Fibroblast of lung (primary cell): ENCODE results near the gene PTGES2. TPM values are rescaled to one million over a fixed set of nuclear protein-coding genes. Genes with fewer than 3 reads are reported as not detected.

Experiments
- DNase-seq, 2 donors: peaks; one replicate each; pipeline versions ENCODE4 v3.0.0 to v3.0.0-alpha.2; 2010; ENCODE audit warnings: low read depth in 2 of 2
- H2AFZ ChIP-seq: 2 replicates; pipeline ENCODE4 v1.5.1; 2012; ENCODE audit warnings: low read length, control low read depth, inconsistent platforms
- H3K27ac ChIP-seq: 2 replicates; pipeline ENCODE4 v1.5.1; 2011; ENCODE audit warnings: low read length, control low read depth; ENCODE audit not compliant: insufficient read depth
- H3K27me3 ChIP-seq: 2 replicates; pipeline ENCODE4 v1.5.1; 2011; ENCODE audit warnings: mild to moderate bottlenecking, low read length; ENCODE audit not compliant: control insufficient read depth, insufficient read depth
- H3K36me3 ChIP-seq: 2 replicates; pipeline ENCODE4 v1.5.1; 2011; ENCODE audit warnings: low read length; ENCODE audit not compliant: control insufficient read depth, insufficient read depth
- H3K4me1 ChIP-seq: 2 replicates; pipeline ENCODE4 v1.5.1; 2011; ENCODE audit warnings: low read length; ENCODE audit not compliant: control insufficient read depth, insufficient read depth; ENCODE audit errors: extremely low read depth
- H3K4me2 ChIP-seq: 2 replicates; pipeline ENCODE4 v1.5.1; 2011; ENCODE audit warnings: low read length, control low read depth; ENCODE audit not compliant: insufficient read depth; ENCODE audit errors: extremely low read depth
- H3K4me3 ChIP-seq, 4 experiments: fragments of 200-600 bp in 1 of 4; sonication (generic) in 1 of 4; replicated peaks in 1 of 4; 2 replicates each; pipeline ENCODE4 v1.5.1; 2011 to 2016; ENCODE audit warnings: low read length in 4 of 4, low read depth in 3 of 4, mild to moderate bottlenecking in 3 of 4, control low read depth in 2 of 4, inconsistent platforms in 1 of 4, mixed read lengths in 1 of 4; ENCODE audit not compliant: insufficient read depth in 1 of 4; ENCODE audit errors: control extremely low read depth in 1 of 4
- H3K79me2 ChIP-seq: 2 replicates; pipeline ENCODE4 v1.5.1; 2012; ENCODE audit warnings: mild to moderate bottlenecking, low read length, inconsistent platforms; ENCODE audit not compliant: control insufficient read depth, insufficient read depth
- H3K9ac ChIP-seq: 2 replicates; pipeline ENCODE4 v1.5.1; 2011; ENCODE audit warnings: mild to moderate bottlenecking, low read length, control low read depth; ENCODE audit not compliant: insufficient read depth
- H3K9me3 ChIP-seq: 2 replicates; pipeline ENCODE4 v1.5.1; 2012; ENCODE audit warnings: low read depth, low read length; ENCODE audit not compliant: control insufficient read depth, insufficient read depth
- H4K20me1 ChIP-seq: 2 replicates; pipeline ENCODE4 v1.5.1; 2011; ENCODE audit warnings: low read length; ENCODE audit not compliant: control insufficient read depth, insufficient read depth; ENCODE audit errors: extremely low read depth
- EZH2 ChIP-seq: IDR thresholded peaks from 2 replicates; pipeline ENCODE4 v1.5.1; 2012; ENCODE audit warnings: low read length, control low read depth, mild to moderate bottlenecking; ENCODE audit errors: missing control alignments
- polyA plus RNA-seq, 2 donors: library from polyadenylated mRNA; depleted of rRNA in 1 of 2; stranded (reverse) in 1 of 2; unstranded in 1 of 2; fragments of >200 nt; gene quantifications; 2 replicates each; pipeline ENCODE4 v1.2.1, GENCODE V29; 2011 to 2012; ENCODE audit warnings: missing spikeins in 1 of 2
- total RNA-seq: library from RNA; depleted of rRNA; stranded (reverse); fragments of >200 nt; gene quantifications from 2 replicates; pipeline ENCODE4 v1.2.1, GENCODE V29; 2014
- TF ChIP-seq, protein P1 (sequence below), 2 donors: IDR thresholded peaks in 1 of 2; conservative IDR thresholded peaks in 1 of 2; 1 replicate in 1 of 2; 2 replicates in 1 of 2; pipeline ENCODE4 v1.5.1; 2011 to 2012; ENCODE audit warnings: low read length in 2 of 2, control low read depth in 1 of 2, inconsistent platforms in 1 of 2, low read depth in 1 of 2, mild to moderate bottlenecking in 1 of 2

PTGES2 gene
- total and polyA plus RNA-seq, 2 donors (not counting 1 experiment from before 2014, with no cell fraction given): 44.8 to 57.6 TPM

DNA sequence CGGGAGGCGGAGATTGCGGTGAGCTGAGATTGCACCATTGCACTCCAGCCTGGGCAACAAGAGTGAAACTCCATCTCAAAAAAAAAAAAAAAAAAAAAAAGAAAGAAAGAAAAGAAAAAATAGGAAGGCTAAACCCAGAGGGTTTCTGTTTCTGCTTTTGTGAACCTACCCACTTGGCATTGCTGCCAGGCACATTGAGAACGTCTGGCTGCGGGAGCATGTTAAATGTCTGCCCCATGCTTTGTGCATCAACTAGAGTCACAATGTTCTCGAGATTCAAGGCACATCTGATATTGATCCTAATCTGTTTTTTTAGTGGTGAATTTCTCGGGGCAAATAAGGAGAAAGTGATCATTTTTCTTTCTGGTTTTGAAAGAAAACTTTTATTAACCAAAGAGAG lies 56.7 kb downstream of the PTGES2 start:
- Histone ChIP-seq H3K9me3 (no peaks in the 10 kb centered on the region), H3K4me2 (peak overlapping the region; percentile 29), H3K4me1 (peaks cover 24% of the 10 kb centered on the region), H3K79me2 (peaks cover 69% of the 10 kb centered on the region), H3K27me3 (no peaks in the 10 kb centered on the region), H3K36me3 (peaks cover 2% of the 10 kb centered on the region), H3K9ac (no peak overlapping the region), H4K20me1 (no peaks in the 10 kb centered on the region), H2AFZ (no peak overlapping the region), H3K27ac (no peak overlapping the region), H3K4me3 (peak overlapping the region in 1 of 4 experiments; percentile 22)
- TF ChIP-seq, protein P1, sequence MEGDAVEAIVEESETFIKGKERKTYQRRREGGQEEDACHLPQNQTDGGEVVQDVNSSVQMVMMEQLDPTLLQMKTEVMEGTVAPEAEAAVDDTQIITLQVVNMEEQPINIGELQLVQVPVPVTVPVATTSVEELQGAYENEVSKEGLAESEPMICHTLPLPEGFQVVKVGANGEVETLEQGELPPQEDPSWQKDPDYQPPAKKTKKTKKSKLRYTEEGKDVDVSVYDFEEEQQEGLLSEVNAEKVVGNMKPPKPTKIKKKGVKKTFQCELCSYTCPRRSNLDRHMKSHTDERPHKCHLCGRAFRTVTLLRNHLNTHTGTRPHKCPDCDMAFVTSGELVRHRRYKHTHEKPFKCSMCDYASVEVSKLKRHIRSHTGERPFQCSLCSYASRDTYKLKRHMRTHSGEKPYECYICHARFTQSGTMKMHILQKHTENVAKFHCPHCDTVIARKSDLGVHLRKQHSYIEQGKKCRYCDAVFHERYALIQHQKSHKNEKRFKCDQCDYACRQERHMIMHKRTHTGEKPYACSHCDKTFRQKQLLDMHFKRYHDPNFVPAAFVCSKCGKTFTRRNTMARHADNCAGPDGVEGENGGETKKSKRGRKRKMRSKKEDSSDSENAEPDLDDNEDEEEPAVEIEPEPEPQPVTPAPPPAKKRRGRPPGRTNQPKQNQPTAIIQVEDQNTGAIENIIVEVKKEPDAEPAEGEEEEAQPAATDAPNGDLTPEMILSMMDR (conservative IDR thresholded peaks at IDR 0.05 in 1 of 2, IDR thresholded peaks at IDR 0.05 in 1 of 2; ENCODE audit: low read depth in 1 of 2, low read length in 2 of 2): no peak
- TF ChIP-seq EZH2: no peak
- DNase-seq: no peak

Other genes with a start within 250 kb of the PTGES2 start
- 60.9 and 69.5 TPM in 2 replicates for gene ST6GALNAC6, start 228.1 kb downstream of the PTGES2 start, total RNA-seq
- 53.3 and 56.0 TPM in 2 replicates for gene ST6GALNAC6, start 228.1 kb downstream of the PTGES2 start, polyA plus RNA-seq
- 28.1 and 32.6 TPM in 2 replicates for gene ST6GALNAC4, start 210.7 kb downstream of the PTGES2 start, total RNA-seq
- 16.4 and 18.4 TPM in 2 replicates for gene ST6GALNAC4, start 210.7 kb downstream of the PTGES2 start, polyA plus RNA-seq
- 0.77 and 2.5 TPM in 2 replicates for gene PIP5KL1, start 197.0 kb downstream of the PTGES2 start, total RNA-seq
- gene PIP5KL1, start 197.0 kb downstream of the PTGES2 start, polyA plus RNA-seq: 0.84 and 1.9 TPM in 2 replicates
- gene DPM2, start 189.9 kb downstream of the PTGES2 start, total RNA-seq: 8.5 and 11.7 TPM in 2 replicates
- gene DPM2, start 189.9 kb downstream of the PTGES2 start, polyA plus RNA-seq: 24.1 and 36.2 TPM in 2 replicates
- gene EEIG1, start 146.7 kb downstream of the PTGES2 start, total RNA-seq: 7.2 and 13.2 TPM in 2 replicates
- 12.8 and 21.4 TPM in 2 replicates for gene EEIG1, start 146.7 kb downstream of the PTGES2 start, polyA plus RNA-seq
- gene NAIF1, start 60.4 kb downstream of the PTGES2 start, total RNA-seq: 12.6 and 13.2 TPM in 2 replicates
- 5.5 and 7.1 TPM in 2 replicates for gene NAIF1, start 60.4 kb downstream of the PTGES2 start, polyA plus RNA-seq
- 24.1 and 30.7 TPM in 2 replicates for gene SLC25A25, start 59.5 kb downstream of the PTGES2 start, total RNA-seq
- 11.2 and 14.0 TPM in 2 replicates for gene SLC25A25, start 59.5 kb downstream of the PTGES2 start, polyA plus RNA-seq
- gene LCN2, start 21.7 kb upstream of the PTGES2 start, total RNA-seq: not detected in 2 replicates
- gene LCN2, start 21.7 kb upstream of the PTGES2 start, polyA plus RNA-seq: not detected in 2 replicates
- gene BBLN, start 32.5 kb upstream of the PTGES2 start, total RNA-seq: 22.1 and 29.4 TPM in 2 replicates
- gene BBLN, start 32.5 kb upstream of the PTGES2 start, polyA plus RNA-seq: 23.8 TPM in 2 replicates
- gene CIZ1, start 63.8 kb upstream of the PTGES2 start, total RNA-seq: 21.3 and 27.2 TPM in 2 replicates
- 26.1 and 48.4 TPM in 2 replicates for gene CIZ1, start 63.8 kb upstream of the PTGES2 start, polyA plus RNA-seq
- gene DNM1, start 75.7 kb upstream of the PTGES2 start, total RNA-seq: 11.8 and 30.4 TPM in 2 replicates
- gene DNM1, start 75.7 kb upstream of the PTGES2 start, polyA plus RNA-seq: 3.7 and 11.6 TPM in 2 replicates
- 96.0 and 118 TPM in 2 replicates for gene GOLGA2, start 148.3 kb upstream of the PTGES2 start, total RNA-seq
- 107 and 126 TPM in 2 replicates for gene GOLGA2, start 148.3 kb upstream of the PTGES2 start, polyA plus RNA-seq
- gene SWI5, start 148.5 kb upstream of the PTGES2 start, total RNA-seq: 35.4 and 35.7 TPM in 2 replicates
- gene SWI5, start 148.5 kb upstream of the PTGES2 start, polyA plus RNA-seq: 46.7 and 62.6 TPM in 2 replicates
- gene TRUB2, start 194.7 kb upstream of the PTGES2 start, total RNA-seq: 18.7 and 22.6 TPM in 2 replicates
- gene TRUB2, start 194.7 kb upstream of the PTGES2 start, polyA plus RNA-seq: 10.4 and 13.7 TPM in 2 replicates
- 11.2 and 12.6 TPM in 2 replicates for gene COQ4, start 195.1 kb upstream of the PTGES2 start, total RNA-seq
- 18.3 and 18.7 TPM in 2 replicates for gene COQ4, start 195.1 kb upstream of the PTGES2 start, polyA plus RNA-seq
- 11.7 and 11.8 TPM in 2 replicates for gene SLC27A4, start 212.8 kb upstream of the PTGES2 start, total RNA-seq
- 10.3 and 13.3 TPM in 2 replicates for gene SLC27A4, start 212.8 kb upstream of the PTGES2 start, polyA plus RNA-seq
- gene URM1, start 243.6 kb upstream of the PTGES2 start, total RNA-seq: 23.6 and 28.6 TPM in 2 replicates
- gene URM1, start 243.6 kb upstream of the PTGES2 start, polyA plus RNA-seq: 35.3 and 43.3 TPM in 2 replicates